ENCODE results near the gene CACNA1E.
"Not testable (repeated sequence)": the region's sequence is repeated elsewhere in the genome, so short reads cannot be mapped to it uniquely, and the experiment has no call there.

Gene CACNA1E

DNA sequence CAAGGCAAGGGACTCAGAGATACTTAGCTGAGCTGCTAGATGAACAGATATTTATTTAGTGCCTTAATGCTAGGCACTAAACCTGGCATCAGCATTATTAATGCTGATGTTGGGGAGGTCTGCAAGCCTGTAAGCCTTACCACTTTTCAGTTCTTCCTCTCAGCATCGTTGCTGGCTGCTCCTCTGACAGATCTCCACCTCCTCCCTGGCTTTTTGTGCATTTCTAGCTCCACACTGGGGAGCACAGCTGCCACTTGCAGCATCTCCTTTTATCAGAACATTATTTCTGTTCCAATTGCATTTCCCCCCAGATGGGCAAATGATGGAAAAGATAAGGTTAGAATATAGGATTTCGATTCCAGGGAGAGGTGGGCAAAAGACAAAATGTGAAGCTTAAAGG lies 34.8 kb downstream of the CACNA1E start:
- no peak for DNase-seq

DNA sequence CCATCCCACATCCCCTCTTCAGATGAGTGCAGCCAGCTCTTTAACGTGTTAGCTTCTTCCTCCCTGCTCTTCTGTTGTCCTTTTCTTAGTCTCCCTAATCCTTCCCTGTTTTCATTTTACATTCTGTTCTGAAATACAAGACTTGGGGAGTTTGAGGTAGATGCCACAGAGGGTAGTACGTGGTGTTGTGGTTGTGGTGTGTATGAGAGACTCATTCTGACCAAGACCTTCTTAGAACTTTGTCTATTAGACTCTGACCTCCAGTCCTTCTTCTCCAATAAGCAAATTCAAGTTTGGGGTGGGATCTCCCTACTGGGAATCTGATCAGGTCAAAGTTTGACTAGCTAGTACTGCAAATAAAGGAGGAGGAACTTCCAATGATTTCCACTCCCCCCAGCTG lies 39.5 kb downstream of the CACNA1E start:
- no peak for DNase-seq

DNA sequence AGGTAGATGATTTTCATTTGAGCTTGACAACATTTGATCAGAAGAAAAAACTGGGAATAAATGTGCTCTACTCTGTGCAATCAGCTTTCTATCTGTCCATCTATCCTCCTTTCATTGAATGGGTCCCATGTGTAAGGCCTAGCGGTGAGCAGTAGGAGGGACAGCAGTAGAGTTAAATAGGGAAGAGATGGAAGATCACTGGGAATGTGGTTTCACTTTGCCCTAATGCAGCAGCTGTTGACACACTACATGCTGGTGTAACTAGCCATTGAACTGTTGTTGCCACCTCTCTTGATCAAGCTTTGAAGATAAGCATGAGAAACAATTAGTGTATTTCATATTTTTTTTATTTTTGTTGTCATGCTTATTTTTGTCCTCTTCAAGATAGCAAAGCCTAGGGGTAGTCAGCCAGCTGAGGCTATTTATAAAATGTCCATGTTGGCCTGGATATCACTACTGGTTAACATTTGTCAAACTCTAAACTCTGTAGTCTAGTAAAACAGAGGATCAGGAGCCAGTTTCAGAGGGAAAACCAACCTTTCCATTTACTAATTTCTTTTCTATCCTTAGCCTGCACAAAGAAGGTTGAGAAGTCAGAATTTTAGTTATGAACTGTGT lies 41.9 kb downstream of the CACNA1E start:
- DNase-seq = no peak

DNA sequence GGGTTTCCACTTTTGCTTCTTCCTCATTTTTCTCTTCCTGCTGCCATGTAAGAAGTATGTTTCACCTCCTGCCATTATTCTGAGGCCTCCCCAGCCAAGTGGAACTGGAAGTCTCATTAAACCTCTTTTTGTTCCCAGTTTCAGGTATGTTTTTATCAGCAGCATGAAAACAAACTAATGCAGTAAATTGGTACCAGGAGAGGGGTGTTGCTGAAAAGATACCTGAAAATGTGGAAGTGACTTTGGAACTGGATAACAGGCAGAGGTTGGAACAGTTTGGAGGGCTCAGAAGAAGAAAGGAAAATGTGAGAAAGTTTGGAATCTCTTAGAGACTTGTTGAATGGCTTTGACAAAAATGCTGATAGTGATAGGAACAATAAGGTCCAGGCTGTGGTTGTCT lies 44.9 kb downstream of the CACNA1E start:
- DNase-seq = not testable (repeated sequence)

DNA sequence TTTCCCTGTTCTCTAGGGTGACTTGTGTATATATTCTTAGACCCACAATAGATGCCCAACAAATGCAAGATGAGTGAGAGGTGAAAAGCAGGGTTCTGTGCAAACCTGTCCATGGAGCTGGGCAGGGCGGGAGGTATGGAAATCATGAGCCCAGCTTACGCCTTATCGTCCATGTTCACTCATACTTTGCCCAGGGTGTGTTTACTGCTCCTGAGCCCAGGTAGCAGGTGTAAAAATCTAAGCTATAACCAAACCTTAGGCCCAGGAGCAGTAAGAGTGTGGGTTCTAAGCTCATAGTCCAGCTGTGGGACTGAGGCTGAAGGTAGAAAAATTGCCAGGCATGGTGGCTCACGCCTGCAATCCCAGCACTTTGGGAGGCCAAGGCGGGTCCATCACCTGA lies 48.1 kb downstream of the CACNA1E start:
- no peak for DNase-seq

DNA sequence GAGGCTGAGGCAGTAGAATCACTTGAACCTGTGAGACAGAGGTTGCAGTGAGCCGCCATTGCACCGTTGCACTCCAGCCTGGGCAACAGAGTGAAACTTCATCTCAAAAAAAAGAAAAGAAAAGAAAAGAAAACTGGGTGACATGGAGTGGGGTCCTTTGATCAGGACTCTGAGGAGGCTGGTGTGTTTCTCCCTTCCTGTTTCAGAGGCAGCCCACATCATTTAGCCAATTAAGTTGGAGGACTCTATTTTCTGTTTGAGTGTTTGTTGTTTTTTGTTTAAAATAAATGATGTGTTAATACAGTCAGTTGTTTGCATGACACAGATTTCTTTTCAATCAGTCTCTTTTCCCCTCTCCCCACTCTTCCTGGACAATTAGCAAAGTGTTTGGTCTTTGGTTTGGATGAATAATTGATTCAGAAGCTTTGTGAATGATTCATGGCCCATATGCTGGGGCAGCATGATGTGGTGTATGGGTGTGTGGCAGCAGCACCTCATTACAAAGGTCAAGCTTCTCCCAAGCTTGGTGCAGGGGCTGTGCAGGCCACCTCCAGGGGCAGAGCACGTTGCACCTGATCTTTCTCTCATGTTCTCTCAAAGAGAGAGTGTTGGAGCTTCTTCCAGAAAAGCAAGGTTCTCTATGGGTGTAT lies 48.8 kb downstream of the CACNA1E start:
- DNase-seq = no peak

DNA sequence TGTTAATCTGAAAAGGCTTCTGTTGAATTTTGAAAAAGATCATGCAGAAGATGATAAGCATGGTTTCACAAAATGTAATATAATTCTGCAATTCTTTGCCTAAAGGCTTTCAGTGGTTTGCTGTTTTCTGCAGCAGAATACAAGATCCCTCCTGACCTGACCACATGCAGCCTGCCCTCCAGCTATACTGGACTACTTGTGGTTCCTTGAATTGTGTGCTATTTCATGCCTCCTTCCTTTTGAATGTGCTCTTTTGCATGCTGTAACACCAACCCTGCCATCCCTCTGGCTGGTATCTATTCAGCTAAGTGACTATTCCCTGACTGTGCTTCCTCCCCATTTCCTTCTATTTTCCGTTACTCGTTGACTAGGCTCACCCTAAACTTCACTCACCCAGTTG lies 55.5 kb downstream of the CACNA1E start:
- no peak for DNase-seq

DNA sequence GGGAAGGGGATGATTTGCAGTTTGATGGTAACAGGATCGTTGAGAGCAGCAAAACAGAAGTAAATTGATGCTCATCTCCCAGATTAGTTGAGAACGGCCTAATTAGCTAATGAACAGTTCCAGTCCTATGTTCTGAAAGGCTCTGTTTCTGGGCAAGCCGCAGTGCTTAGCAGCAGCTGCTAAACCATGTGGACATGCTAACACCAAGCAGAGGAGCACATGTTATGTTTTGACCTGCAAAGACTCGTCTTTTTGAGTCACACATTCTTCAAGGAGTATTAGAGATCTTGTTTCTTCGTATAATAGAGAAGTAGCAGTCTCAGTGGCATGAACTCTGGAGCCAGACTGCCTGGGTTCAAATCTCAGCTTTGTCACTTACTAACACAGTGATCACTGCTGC lies 58.1 kb downstream of the CACNA1E start:
- no peak for DNase-seq

DNA sequence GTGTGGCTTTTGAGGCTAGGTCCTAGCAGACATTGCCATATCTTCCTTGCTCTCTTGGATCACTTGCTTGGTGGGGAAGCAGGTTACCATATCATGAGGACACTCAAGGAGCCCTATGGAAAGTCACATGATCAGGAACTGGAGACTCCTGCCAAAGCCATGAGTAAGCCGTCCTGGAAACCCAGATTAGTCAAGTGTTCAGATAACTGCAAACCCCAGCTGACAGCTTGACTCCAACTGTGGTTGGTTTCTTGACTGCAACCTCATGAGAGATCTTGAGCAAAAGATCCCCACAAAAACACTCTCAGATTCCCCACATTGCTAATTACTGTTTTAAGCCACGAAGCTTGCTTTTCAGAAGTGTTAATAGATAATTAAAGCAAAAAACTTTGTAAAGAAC lies 58.6 kb downstream of the CACNA1E start:
- peak; percentile 4 for DNase-seq

DNA sequence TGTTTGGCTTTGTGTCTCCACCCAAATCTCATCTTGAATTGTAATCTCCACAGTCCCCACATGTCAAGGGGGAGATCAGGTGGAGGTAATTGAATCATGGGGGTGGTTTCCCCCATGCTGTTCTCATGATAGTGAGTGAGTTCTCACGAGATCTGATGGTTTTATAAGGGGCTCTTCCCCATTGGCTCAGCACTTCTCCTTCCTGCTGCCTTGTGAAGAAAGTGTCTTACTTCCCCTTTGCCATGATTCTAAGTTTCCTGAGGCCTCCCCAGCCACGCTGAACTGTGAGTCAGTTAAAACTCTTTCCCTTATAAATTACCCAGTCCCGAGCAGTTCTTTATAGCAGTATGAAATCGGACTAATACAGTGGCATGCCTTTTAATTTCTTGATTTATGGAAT lies 59.1 kb downstream of the CACNA1E start:
- not testable (repeated sequence) for DNase-seq

DNA sequence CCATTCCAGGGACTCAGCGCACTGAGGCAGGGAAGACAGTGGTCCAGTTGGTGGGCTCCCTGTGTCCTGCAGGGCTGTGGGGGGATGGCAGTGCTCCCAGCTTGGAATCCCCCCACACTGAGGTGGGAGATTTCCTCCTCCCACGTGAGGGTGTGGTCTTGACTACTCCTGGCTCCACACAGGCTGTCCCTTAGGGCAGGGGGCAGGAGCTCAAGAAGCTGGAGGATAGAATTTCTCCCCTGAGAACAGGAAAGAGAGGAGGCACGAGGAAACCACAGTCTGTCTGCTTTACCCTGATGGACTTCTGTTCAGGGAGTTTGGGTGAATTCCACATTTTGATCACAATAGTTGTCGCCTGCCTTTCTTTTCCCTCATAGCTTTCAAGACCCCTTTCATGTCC lies 62.1 kb downstream of the CACNA1E start:
- DNase-seq = no peak

DNA sequence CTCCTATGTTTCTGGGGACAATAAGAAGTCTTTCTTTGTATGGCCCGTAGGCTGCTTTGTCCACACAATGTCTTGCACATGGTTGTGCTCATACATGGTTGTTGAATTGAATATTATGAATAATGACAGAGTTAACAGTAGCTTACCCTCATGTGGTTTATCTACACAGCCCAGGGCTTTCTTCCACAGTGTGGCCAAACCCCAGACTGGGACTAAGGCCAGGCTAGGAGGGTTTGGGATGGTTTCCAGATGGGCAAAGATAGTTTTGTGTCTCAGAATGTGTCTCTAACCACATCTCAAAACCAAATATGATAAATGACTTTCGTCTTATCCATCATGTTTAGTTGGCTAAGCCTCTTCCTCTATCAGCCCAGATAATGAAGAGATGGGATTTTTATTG lies 65.2 kb downstream of the CACNA1E start:
- no peak for DNase-seq

DNA sequence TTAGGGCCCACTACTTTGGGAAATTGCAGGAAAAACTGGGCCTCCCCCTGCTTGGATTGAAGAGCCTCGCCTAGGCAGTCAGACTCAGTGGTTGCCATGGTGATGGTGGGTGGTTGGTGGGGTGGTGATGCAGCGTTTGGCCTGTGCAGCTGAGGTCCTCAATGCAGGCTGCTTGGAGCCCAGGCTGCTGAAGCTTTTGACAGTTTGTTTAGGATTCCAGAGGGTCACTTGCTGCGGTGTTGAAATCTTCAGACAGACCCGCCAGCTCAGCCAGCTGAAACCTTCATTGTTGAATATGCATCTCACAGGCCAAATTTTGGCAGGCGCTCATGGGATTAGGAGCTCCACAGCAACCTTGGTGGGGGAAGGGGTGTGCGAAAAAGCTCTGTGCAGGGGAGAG lies 67.9 kb downstream of the CACNA1E start:
- DNase-seq = no peak

DNA sequence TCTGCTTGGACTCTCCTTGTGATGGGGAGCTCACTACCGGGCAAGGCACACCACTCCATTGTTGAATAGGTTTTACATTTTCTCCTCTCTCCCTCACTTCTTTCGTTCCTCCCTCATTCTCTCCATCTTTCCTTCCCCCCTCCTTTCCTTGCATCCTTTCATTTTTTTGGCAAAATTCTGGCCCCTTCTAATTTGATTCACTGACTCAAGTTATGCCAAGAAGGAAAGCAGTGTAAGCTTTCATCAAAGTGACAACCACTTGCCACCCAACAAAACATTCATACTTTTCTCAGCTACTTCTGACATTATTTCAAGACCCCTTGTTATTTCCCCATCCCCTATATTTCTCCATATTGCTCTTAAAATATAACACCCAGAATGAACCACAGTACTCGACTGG lies 68.4 kb downstream of the CACNA1E start:
- DNase-seq = no peak

DNA sequence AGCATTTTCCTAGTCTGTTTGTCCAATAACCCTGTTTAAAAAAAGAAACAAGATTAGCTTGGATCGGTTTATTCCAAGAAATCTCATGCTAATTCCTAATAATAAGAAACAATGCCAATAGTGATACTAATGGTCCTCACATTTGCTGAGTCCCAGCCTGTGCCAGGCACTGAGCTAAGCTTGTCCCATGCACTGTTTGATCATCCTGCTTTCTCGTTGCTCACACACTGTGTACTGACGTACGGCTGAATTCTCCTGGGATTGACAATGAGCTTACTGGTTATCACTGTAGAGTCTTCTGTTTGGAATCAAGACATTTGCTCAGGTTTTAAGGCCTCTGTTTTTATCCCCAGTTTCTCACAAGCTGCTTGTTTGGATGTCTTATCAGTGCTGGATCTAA lies 71.1 kb downstream of the CACNA1E start:
- DNase-seq = no peak

DNA sequence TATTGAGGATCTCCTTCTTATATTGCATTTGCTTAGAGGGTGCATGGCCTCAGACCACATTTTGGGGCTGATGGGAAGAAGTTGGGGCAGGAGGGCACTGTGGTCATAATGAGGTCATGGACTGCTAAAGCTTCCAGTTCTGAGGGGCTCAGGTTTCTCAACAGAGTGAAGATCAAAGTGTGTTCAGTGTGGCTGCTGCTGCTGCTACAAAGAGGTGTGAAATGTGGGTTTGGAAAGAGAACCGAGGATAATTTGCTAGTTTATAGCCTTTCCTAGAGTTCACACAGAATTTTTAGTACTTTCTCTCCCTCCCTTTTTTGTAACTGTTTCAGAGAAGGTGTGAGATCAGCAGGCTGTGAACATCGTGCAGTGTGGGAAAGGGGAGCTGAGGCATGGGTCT lies 73.3 kb downstream of the CACNA1E start:
- DNase-seq = no peak

DNA sequence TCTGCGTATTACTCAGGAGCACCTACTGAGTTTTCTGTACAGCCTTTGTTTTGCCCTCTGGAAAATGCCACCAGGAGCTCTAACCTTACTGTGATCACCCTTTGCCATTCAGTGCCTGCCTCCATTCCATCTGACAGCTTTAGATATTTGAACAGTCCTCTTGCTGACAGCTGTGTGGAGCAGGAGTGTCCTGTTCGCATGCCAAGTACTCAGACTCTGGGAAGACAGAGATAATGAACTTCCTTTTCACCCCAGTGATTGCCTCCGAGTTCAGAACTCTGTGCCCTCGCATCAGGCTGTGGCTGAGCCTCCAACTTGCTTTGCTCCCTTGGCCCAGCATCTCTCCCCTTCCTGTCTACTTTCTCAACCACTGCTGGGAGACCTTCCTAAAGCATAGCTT lies 74.0 kb downstream of the CACNA1E start:
- DNase-seq = no peak

DNA sequence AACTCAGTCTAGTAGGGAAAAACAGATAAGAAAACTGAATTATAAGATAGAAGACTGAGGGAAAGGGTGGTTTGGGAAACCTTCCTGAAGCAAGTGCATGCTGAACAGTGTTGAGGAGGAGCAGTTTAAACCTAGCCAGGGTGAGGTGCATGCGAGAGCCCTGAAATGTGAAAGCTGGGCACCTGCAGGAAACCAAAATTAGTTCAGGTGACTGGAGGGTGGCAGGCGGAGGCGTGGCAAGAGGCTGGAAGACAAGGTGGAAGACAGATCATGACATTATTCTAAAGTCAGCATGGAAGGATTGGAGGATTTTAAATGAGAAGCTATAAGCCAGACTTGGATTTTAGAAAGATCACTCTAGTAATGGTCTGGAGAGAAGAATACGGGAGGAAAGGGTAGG lies 75.1 kb downstream of the CACNA1E start:
- no peak for DNase-seq

DNA sequence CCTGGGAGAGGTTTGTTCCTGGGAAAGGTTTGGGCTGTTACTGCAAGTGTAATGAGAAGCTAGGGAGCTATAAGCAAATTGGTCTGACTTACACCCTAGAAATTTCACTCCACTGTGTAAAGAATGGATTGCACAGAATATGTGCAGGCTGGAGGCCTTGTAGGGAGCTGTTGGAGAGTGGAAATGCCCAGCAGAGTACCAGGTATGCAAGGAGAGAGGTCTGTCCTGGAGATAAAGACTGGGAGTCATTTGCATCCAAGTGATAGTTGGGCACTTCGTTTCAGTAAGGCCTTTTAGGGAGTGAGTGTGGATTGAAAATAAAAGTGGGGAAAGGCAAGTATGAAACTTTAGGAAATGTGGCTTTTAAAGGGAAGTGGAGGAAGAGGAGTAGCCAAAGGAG lies 75.8 kb downstream of the CACNA1E start:
- DNase-seq = no peak

DNA sequence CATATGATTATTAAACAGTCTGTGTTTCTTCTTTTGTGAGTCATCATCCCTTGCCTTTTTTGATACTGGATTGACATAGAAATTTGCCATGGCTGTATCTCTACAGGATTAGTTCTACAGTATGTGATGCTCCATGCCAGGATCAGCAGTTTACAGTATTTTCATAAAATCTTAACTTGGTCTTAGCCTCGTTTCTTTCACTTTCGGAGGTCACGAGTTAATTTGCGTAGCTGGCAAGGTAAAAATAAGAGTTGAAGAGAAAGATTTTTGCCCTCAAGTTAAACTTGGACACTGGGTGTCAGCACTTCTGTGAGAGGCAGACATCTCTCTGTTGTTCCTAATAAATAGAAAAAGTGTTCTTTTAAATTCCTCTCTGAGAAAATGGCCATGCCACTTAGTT lies 79.1 kb downstream of the CACNA1E start:
- no peak for DNase-seq

DNA sequence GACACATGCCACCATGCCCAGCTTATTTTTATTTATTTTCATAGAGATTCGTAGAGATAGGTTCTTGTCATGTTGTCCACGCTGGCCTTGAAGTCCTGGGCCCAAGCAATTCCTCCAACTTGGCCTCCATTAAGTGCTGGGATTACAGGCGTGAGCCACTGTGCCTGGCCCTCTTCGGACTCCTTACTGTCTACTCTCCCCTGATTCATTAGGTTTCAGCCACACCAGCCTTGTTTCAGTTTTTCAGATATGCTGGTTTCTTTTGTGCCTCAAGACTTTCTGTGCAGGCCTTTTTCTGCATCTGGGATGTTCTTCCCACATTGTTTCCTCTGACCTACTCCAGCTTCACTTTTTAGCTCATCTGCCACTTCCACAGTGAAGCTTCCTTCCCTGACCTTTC lies 85.4 kb downstream of the CACNA1E start:
- DNase-seq = no peak

DNA sequence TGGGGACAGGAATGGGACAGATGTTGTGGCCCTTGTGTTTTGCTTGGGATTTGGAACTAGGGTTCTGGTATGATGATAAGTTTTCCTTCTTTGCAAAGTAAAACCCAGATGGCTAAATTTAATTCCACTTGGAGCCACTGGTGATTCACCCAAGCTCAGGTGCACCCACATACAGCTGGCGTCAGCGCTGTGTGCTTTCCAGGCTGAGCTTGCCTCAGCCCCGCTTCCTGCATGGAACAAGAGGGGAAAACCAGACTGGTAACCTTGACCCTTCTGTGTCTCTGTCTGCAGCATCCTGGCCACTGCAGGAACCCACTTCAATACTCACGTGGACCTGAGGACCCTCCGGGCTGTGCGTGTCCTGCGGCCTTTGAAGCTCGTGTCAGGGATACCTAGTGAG lies 94.2 kb downstream of the CACNA1E start:
- no peak for DNase-seq

DNA sequence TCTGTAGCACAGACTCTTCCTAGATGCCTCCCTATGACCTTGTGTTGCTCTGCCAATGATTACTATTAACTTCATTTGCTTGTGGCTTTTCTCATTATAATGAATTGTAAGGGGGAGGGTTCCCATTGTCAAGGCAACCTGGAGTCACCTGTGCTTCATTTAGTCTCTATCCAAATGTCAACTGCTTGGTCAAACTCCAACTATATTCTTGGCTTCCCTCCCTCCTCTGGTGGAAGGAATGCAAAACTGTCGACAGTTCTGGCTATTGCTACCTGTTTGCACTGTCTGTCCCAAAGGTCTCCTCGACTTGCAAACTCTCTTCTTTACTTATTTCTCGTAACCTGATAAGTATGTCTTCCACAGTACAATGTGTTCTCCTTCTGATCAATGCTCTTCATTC lies 100.3 kb downstream of the CACNA1E start:
- no peak for DNase-seq

DNA sequence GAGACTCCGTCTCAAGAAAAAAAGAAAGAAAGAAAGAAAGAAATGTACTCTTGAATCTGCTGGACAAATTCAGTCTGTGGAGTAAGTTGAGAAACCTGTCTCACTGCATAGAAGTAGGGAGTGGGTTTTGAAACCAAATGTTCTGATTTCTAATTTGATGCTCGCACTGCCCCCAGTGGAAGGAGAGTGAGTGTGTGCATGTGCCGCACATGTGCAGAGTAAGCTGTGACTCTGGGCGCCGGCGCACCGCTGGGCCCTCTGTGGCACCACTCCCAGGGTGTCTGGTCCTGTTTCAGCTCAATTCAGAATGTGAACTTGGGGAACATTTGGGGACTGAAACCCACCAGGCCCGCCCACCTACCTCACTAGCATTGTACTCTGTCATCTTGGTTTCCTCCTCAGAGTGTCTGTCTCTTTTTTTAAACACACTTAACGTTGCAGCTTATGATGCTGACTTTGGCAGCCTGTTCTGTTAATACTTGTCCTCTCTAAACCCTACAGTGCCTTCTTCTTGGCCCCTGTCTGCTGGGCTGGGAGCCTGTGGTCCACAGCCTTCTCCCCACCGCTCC lies 104.6 kb downstream of the CACNA1E start:
- no peak for DNase-seq

DNA sequence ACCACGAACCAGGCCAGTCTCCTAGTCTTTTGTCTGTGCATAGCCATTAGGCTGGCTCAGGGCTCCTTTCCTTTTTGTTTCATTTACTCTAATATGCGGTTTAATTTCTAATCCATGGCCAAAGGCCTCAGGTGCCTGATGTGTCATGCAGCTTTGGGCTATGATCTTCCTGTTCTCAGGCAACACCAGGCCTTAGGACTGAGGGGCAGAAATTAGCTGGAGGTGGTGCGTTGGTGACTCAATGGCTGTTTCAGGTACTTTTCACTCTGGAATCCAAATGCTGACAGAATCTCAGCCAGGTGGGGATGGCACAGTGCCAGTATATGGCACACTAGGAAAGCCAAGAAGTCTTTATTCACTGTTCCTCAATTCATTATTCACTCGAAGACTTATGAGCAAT lies 105.3 kb downstream of the CACNA1E start:
- DNase-seq = no peak
